Progenitor cell of endocrine pancreas (in vitro differentiated cells): Measurements from ENCODE around the gene SND1. TPM values are rescaled to one million over a fixed set of nuclear protein-coding genes. Genes with fewer than 3 reads are reported as not detected.

ENCODE experiments used
- DNase-seq: peaks from one replicate; pipeline ENCODE4 v3.0.0; 2021; ENCODE audit warnings: low spot score; ENCODE audit not compliant: unreplicated experiment
- H3K27ac Mint-ChIP-seq: 2 replicates; pipeline ENCODE4 v1.8.0; 2021; ENCODE audit warnings: mild to moderate bottlenecking, moderate library complexity, mixed read lengths
- H3K27me3 Mint-ChIP-seq: 2 replicates; pipeline ENCODE4 v1.8.0; 2021; ENCODE audit warnings: mixed read lengths
- H3K36me3 Mint-ChIP-seq: 2 replicates; pipeline ENCODE4 v1.8.0; 2022; ENCODE audit warnings: mixed read lengths; ENCODE audit not compliant: insufficient read depth
- H3K4me1 Mint-ChIP-seq: 2 replicates; pipeline ENCODE4 v1.8.0; 2021; ENCODE audit warnings: low read depth, mixed read lengths
- H3K4me3 Mint-ChIP-seq: 2 replicates; pipeline ENCODE4 v1.8.0; 2021; ENCODE audit warnings: low read depth, mild to moderate bottlenecking, moderate library complexity, mixed read lengths
- H3K9me3 Mint-ChIP-seq: 2 replicates; pipeline ENCODE4 v1.8.0; 2021; ENCODE audit warnings: low read depth, mixed read lengths
- total RNA-seq: library from RNA; stranded (reverse); gene quantifications from 2 replicates; pipeline ENCODE4 v1.2.1, GENCODE V29; 2021
- TF ChIP-seq, protein P1 (sequence below): fragments of 200-600 bp; sonication (generic); IDR thresholded peaks from one replicate; pipeline ENCODE4 v1.5.0; 2021; ENCODE audit warnings: antibody characterized with exemption, mild to moderate bottlenecking; ENCODE audit not compliant: unreplicated experiment

Gene SND1
- total RNA-seq, 1 donor from 2014 or later, result 213 TPM

GRCh38 chr7:127889677-127890076, 237.7 kb downstream of the SND1 start:
- Mint-ChIP-seq H3K36me3 (peaks cover 18% of the 10 kb centered on the region), H3K4me1 (peaks cover 34% of the 10 kb centered on the region)

GRCh38 chr7:127890726-127891125, 238.7 kb downstream of the SND1 start:
- H3K9me3 Mint-ChIP-seq, result no peaks in the 10 kb centered on the region
- no peak overlapping the region for H3K4me3 Mint-ChIP-seq
- H3K36me3 Mint-ChIP-seq, result peaks cover 18% of the 10 kb centered on the region
- peak overlapping the region; percentile 53 for H3K27ac Mint-ChIP-seq
- peaks cover 28% of the 10 kb centered on the region for H3K4me1 Mint-ChIP-seq
- DNase-seq, result no peak
- H3K27me3 Mint-ChIP-seq, result no peaks in the 10 kb centered on the region
- TF ChIP-seq, protein P1, sequence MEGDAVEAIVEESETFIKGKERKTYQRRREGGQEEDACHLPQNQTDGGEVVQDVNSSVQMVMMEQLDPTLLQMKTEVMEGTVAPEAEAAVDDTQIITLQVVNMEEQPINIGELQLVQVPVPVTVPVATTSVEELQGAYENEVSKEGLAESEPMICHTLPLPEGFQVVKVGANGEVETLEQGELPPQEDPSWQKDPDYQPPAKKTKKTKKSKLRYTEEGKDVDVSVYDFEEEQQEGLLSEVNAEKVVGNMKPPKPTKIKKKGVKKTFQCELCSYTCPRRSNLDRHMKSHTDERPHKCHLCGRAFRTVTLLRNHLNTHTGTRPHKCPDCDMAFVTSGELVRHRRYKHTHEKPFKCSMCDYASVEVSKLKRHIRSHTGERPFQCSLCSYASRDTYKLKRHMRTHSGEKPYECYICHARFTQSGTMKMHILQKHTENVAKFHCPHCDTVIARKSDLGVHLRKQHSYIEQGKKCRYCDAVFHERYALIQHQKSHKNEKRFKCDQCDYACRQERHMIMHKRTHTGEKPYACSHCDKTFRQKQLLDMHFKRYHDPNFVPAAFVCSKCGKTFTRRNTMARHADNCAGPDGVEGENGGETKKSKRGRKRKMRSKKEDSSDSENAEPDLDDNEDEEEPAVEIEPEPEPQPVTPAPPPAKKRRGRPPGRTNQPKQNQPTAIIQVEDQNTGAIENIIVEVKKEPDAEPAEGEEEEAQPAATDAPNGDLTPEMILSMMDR, result no peak

More at GRCh38 chr7:127889677-127890076, 237.7 kb downstream of the SND1 start:
- no peak overlapping the region for H3K4me3 Mint-ChIP-seq
- DNase-seq, result no peak
- TF ChIP-seq, protein P1, result no peak
- H3K27me3 Mint-ChIP-seq, result no peaks in the 10 kb centered on the region
- peak overlapping the region; percentile 26 for H3K27ac Mint-ChIP-seq
- H3K9me3 Mint-ChIP-seq, result no peaks in the 10 kb centered on the region

DNA sequence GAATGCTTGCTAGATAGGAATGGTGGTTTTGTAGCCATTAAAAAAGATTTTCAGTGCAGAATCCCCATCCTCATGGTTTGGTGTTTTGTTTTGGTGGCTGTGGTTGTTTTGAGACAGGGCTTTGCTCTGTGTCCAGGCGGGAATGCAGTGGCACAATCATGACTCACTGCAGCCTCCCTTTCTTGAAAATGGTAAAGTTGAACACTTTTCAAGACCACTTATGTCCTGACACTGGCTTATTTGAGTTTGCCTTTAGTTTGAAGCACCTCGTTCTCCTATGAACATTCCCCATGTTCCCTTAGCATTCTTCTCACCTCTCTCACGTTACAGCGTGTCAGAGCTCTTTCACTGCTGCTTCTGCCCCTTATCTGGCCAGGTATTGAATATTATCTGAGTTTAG, 239.2 kb downstream of the SND1 start:
- no peak for DNase-seq
- peaks cover 25% of the 10 kb centered on the region for H3K4me1 Mint-ChIP-seq
- H3K36me3 Mint-ChIP-seq, result peaks cover 18% of the 10 kb centered on the region
- H3K27me3 Mint-ChIP-seq, result no peaks in the 10 kb centered on the region
- no peaks in the 10 kb centered on the region for H3K9me3 Mint-ChIP-seq
- TF ChIP-seq, protein P1, result no peak
- H3K27ac Mint-ChIP-seq, result peak overlapping the region; percentile 53
- no peak overlapping the region for H3K4me3 Mint-ChIP-seq

- Mint-ChIP-seq H3K4me3 (no peak overlapping the region), H3K9me3 (no peaks in the 10 kb centered on the region), H3K27ac (peak overlapping the region; percentile 15), H3K27me3 (no peaks in the 10 kb centered on the region), H3K4me1 (peaks cover 23% of the 10 kb centered on the region), H3K36me3 (peaks cover 18% of the 10 kb centered on the region)
- DNase-seq, result no peak
- TF ChIP-seq, protein P1, result no peak
Observed at GRCh38 chr7:127891854-127892438, 240.0 kb downstream of the SND1 start.

- H3K4me1 Mint-ChIP-seq, result peaks cover 21% of the 10 kb centered on the region
- no peak for DNase-seq
Observed at GRCh38 chr7:127892488-127893314, 240.7 kb downstream of the SND1 start.

More at GRCh38 chr7:127892488-127893314, 240.7 kb downstream of the SND1 start:
- peak overlapping the region; percentile 15 for H3K27ac Mint-ChIP-seq
- no peak overlapping the region for H3K4me3 Mint-ChIP-seq
- H3K27me3 Mint-ChIP-seq, result no peaks in the 10 kb centered on the region
- peaks cover 18% of the 10 kb centered on the region for H3K36me3 Mint-ChIP-seq
- TF ChIP-seq, protein P1, result no peak
- H3K9me3 Mint-ChIP-seq, result no peaks in the 10 kb centered on the region
